AML-193 (cell line): Measurements from ENCODE around the gene NFIL3.

ENCODE experiments used
- DNase-seq, 2 experiments: peaks; one replicate each; lab custom pipeline; 2025; lab: John Stamatoyannopoulos, UW

NFIL3 gene

DNA sequence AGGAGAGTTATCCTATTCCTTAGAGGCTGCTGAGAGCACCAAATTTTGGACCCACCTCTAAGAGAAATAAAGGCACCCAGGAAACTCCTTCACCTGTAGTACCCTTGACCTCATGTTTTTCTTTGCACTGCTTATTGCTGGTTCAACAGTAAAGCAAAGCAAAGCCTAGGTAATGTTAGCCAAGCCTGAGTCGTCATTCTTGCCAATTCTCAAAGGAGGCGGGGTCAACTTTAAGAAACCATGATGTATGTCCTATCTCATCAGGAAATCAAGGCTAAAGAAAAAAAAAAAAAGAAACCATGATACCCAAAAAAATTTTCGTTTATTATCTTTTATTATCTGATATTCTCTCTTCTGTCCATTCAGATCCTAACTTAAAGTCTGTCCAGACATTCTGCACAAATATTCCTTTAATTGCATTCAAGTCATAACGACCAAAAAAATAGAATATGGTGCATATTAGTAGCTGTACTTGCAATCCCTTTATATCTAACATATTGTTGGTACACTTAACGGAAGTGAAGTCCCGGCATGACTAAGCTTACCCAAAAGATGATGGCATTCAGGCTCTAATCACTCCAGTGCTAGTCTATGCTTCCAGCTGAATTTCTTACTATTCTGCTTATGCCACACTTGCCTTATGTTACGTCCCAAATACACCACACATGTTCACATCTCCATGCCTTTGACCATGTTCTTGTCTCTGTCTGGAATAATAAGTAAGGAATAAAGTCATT, 63.7 kb downstream of the NFIL3 start:
- peak; percentile 34 to 41 for DNase-seq

GRCh38 chr9:91359083-91359482, 64.5 kb downstream of the NFIL3 start:
- DNase-seq, result no peak
